ENCODE data around the gene GLYR1. TPM values are rescaled to one million over a fixed set of nuclear protein-coding genes. Genes with fewer than 3 reads are reported as not detected.
A peak's percentile ranks its signal among the peaks of the same experiment; 100 is the strongest.

GLYR1 gene
- total and polyA plus RNA-seq, 9 of the 15 experiments (the other 6 are each of a cell fraction or from before 2014, with no cell fraction given): 6.7 to 99.2 (median 60.2) TPM

DNA sequence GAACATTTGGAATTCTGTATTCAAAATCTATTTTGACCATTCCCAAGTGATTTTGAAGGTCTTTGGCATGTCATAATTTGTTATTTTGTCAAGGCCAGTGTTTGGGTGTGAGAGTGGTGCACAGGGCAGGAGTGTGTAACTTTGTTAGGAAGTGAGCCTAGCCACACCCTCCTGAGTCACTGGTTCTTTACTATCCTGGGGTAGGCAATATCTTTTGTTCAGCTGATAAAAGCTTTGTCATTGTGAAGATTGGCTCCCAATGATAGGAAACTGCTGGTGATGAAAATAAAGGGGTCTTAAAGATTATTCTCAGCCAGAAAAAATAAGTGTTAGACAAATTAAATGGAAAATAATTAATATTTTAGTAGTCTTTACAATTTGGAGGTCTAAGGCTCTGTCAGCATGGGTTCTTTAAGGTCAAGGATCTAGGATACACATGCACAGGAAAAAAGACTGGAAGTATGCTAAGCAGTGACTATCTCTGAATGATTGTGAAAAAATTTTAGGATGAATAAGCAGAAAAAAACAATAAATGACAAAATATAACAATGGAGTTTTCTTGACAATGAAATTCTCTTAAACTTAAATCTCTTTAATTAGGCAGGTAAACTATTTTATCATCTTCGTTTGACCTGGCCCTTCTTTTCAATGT is 5.3 kb upstream of the GLYR1 start (continued):
- TF ChIP-seq ZNF76 (CRISPR knock-in tag; IDR thresholded peaks at IDR 0.05; ENCODE audit: borderline replicate concordance) (no peak), MTF1 (CRISPR knock-in tag; IDR thresholded peaks at IDR 0.05; ENCODE audit: borderline replicate concordance) (no peak), ARID1B (IDR thresholded peaks at IDR 0.05) (peak; percentile 71), POLR2B (IDR thresholded peaks at IDR 0.05; ENCODE audit: low read depth, partially characterized antibody) (no peak), SNRNP70 (optimal IDR thresholded peaks at IDR 0.05; ENCODE audit: low read depth, low read length) (no peak), TAL1 (IDR thresholded peaks at IDR 0.05) (no peak), SLC30A9 (CRISPR knock-in tag; IDR thresholded peaks at IDR 0.05) (no peak), TCF7L2 (IDR thresholded peaks at IDR 0.05; ENCODE audit: low read depth, low read length) (no peak), SIX5 (IDR thresholded peaks at IDR 0.05; ENCODE audit: borderline replicate concordance in 1 of 2, insufficient read depth in 1 of 2, low read depth in 1 of 2, low read length in 2 of 2) (no peak), ZNF212 (CRISPR knock-in tag; IDR thresholded peaks at IDR 0.05) (no peak), NCOA2 (IDR thresholded peaks at IDR 0.05; ENCODE audit: partially characterized antibody in 2 of 2) (no peak), MEF2D (tag; conservative IDR thresholded peaks at IDR 0.05; ENCODE audit: low read depth) (no peak), ELF4 (CRISPR knock-in tag; IDR thresholded peaks at IDR 0.05) (no peak), PTBP1 (IDR thresholded peaks at IDR 0.05; ENCODE audit: low read depth, low read length) (no peak), ERF (CRISPR knock-in tag; IDR thresholded peaks at IDR 0.05) (no peak), SREBF2 (CRISPR knock-in tag; IDR thresholded peaks at IDR 0.05) (no peak), MNT (conservative IDR thresholded peaks at IDR 0.05) (peak; percentile 27 to 39; a peak in 1 of 4 replicates), CBX8 (IDR thresholded peaks at IDR 0.05; ENCODE audit: borderline replicate concordance, extremely low read depth, low read depth, low read length, poor library complexity, severe bottlenecking) (no peak)
- TF ChIP-seq, protein P1, sequence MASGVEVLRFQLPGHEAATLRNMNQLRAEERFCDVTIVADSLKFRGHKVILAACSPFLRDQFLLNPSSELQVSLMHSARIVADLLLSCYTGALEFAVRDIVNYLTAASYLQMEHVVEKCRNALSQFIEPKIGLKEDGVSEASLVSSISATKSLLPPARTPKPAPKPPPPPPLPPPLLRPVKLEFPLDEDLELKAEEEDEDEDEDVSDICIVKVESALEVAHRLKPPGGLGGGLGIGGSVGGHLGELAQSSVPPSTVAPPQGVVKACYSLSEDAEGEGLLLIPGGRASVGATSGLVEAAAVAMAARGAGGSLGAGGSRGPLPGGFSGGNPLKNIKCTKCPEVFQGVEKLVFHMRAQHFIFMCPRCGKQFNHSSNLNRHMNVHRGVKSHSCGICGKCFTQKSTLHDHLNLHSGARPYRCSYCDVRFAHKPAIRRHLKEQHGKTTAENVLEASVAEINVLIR (CRISPR knock-in tag; IDR thresholded peaks at IDR 0.05): no peak
- TF ChIP-seq, protein P2, sequence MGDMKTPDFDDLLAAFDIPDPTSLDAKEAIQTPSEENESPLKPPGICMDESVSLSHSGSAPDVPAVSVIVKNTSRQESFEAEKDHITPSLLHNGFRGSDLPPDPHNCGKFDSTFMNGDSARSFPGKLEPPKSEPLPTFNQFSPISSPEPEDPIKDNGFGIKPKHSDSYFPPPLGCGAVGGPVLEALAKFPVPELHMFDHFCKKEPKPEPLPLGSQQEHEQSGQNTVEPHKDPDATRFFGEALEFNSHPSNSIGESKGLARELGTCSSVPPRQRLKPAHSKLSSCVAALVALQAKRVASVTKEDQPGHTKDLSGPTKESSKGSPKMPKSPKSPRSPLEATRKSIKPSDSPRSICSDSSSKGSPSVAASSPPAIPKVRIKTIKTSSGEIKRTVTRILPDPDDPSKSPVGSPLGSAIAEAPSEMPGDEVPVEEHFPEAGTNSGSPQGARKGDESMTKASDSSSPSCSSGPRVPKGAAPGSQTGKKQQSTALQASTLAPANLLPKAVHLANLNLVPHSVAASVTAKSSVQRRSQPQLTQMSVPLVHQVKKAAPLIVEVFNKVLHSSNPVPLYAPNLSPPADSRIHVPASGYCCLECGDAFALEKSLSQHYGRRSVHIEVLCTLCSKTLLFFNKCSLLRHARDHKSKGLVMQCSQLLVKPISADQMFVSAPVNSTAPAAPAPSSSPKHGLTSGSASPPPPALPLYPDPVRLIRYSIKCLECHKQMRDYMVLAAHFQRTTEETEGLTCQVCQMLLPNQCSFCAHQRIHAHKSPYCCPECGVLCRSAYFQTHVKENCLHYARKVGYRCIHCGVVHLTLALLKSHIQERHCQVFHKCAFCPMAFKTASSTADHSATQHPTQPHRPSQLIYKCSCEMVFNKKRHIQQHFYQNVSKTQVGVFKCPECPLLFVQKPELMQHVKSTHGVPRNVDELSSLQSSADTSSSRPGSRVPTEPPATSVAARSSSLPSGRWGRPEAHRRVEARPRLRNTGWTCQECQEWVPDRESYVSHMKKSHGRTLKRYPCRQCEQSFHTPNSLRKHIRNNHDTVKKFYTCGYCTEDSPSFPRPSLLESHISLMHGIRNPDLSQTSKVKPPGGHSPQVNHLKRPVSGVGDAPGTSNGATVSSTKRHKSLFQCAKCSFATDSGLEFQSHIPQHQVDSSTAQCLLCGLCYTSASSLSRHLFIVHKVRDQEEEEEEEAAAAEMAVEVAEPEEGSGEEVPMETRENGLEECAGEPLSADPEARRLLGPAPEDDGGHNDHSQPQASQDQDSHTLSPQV (IDR thresholded peaks at IDR 0.05): 0 out of 2 replicates have a peak, but pooled peaks have one; percentile 31
- TF ChIP-seq, protein P3, sequence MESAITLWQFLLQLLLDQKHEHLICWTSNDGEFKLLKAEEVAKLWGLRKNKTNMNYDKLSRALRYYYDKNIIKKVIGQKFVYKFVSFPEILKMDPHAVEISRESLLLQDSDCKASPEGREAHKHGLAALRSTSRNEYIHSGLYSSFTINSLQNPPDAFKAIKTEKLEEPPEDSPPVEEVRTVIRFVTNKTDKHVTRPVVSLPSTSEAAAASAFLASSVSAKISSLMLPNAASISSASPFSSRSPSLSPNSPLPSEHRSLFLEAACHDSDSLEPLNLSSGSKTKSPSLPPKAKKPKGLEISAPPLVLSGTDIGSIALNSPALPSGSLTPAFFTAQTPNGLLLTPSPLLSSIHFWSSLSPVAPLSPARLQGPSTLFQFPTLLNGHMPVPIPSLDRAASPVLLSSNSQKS (CRISPR knock-in tag; IDR thresholded peaks at IDR 0.05): no peak

Data from K562 (cell line).